H1 (cell line): ENCODE results near the gene RXRA. TPM values are rescaled to one million over a fixed set of nuclear protein-coding genes. Genes with fewer than 3 reads are reported as not detected.

Experiments used
- CTCF ChIA-PET: fragments of 300-600 bp; sonication (Branson Sonifier 250); formaldehyde crosslinking; loops from one replicate; lab custom pipeline; 2021; ENCODE audit not compliant: partially characterized antibody; lab: Charles Lee
- POLR2A ChIA-PET: fragments of 300-600 bp; sonication (Branson Sonifier 250); formaldehyde crosslinking; loops from one replicate; lab custom pipeline; 2021; ENCODE audit warnings: inconsistent platforms; ENCODE audit not compliant: partially characterized antibody; lab: Charles Lee
- DNase-seq, 2 experiments: peaks; one replicate each; pipeline versions ENCODE4 v3.0.0 to v3.0.0-alpha.2; 2010 to 2022; ENCODE audit warnings: low spot score in 2 of 2, low read depth in 1 of 2, mixed read lengths in 1 of 2
- FAIRE-seq: peaks from 2 replicates; lab custom pipeline; 2011; peaks lifted over from hg19 to GRCh38; lab: Jason Lieb, UNC
- H2AFZ ChIP-seq: 2 replicates; pipeline ENCODE4 v1.8.1; 2012; ENCODE audit warnings: low read length, inconsistent platforms
- H2AK5ac ChIP-seq: 2 replicates; pipeline ENCODE4 v1.6.1; 2013; ENCODE audit warnings: low read depth, low read length
- H2BK120ac ChIP-seq: replicated peaks from 2 replicates; pipeline ENCODE3; 2013; ENCODE audit warnings: low read depth, low read length, inconsistent platforms
- H2BK12ac ChIP-seq: 2 replicates; pipeline ENCODE4 v1.6.1; 2013; ENCODE audit warnings: low read depth, low read length
- H2BK15ac ChIP-seq: 2 replicates; pipeline ENCODE4 v1.6.1; 2013; ENCODE audit warnings: low read length
- H2BK20ac ChIP-seq: 2 replicates; pipeline ENCODE4 v1.6.1; 2013; ENCODE audit warnings: low read length
- H2BK5ac ChIP-seq: 2 replicates; pipeline ENCODE4 v1.6.1; 2013; ENCODE audit warnings: low read depth, low read length
- H3K14ac ChIP-seq: 2 replicates; pipeline ENCODE4 v1.6.1; 2013; ENCODE audit warnings: inconsistent platforms; ENCODE audit not compliant: insufficient read length
- H3K18ac ChIP-seq: 2 replicates; pipeline ENCODE4 v1.6.1; 2013; ENCODE audit warnings: low read length; ENCODE audit errors: extremely low read depth
- H3K23ac ChIP-seq: 2 replicates; pipeline ENCODE4 v1.6.1; 2013; ENCODE audit warnings: inconsistent platforms; ENCODE audit not compliant: insufficient read length
- H3K23me2 ChIP-seq: 2 replicates; pipeline ENCODE4 v1.6.1; 2013; ENCODE audit warnings: low read depth, low read length
- H3K27ac ChIP-seq: 2 replicates; pipeline ENCODE4 v1.6.1; 2011; ENCODE audit warnings: low read depth, low read length, inconsistent platforms
- H3K27me3 ChIP-seq, 4 experiments: replicated peaks in 1 of 4; 1 replicate in 1 of 4; 2 replicates in 3 of 4; pipeline versions ENCODE4 v1.6.1 to v1.8.1; 2011 to 2013; ENCODE audit warnings: low read length in 3 of 4, mild to moderate bottlenecking in 3 of 4, inconsistent platforms in 2 of 4, mixed read lengths in 2 of 4, moderate library complexity in 1 of 4; ENCODE audit not compliant: control insufficient read depth in 3 of 4, insufficient read depth in 3 of 4; ENCODE audit errors: extremely low read depth in 1 of 4
- H3K36me3 ChIP-seq, 4 experiments: 2 replicates each; pipeline versions ENCODE4 v1.6.1 to v1.8.1; 2011 to 2013; ENCODE audit warnings: mild to moderate bottlenecking in 4 of 4, low read length in 3 of 4, moderate library complexity in 2 of 4, control low read depth in 1 of 4, inconsistent platforms in 1 of 4; ENCODE audit not compliant: insufficient read depth in 4 of 4, control insufficient read depth in 2 of 4
- H3K4ac ChIP-seq: replicated peaks from 2 replicates; pipeline ENCODE3; 2013; ENCODE audit warnings: low read length, low read depth, mixed read lengths, inconsistent platforms; ENCODE audit not compliant: insufficient read length
- H3K4me1 ChIP-seq, 4 experiments: replicated peaks in 1 of 4; 1 replicate in 1 of 4; 2 replicates in 3 of 4; pipeline versions ENCODE4 v1.6.1 to v1.8.1; 2011 to 2013; ENCODE audit warnings: low read length in 3 of 4, inconsistent platforms in 2 of 4, mixed read lengths in 1 of 4; ENCODE audit not compliant: insufficient read depth in 4 of 4, control insufficient read depth in 3 of 4
- H3K4me2 ChIP-seq, 2 experiments: 2 replicates each; pipeline versions ENCODE4 v1.6.1 to v1.8.1; 2011 to 2013; ENCODE audit warnings: low read depth in 2 of 2, low read length in 2 of 2, control low read depth in 1 of 2, inconsistent platforms in 1 of 2, mild to moderate bottlenecking in 1 of 2; ENCODE audit not compliant: insufficient read depth in 1 of 2
- H3K4me3 ChIP-seq, 4 experiments: fragments of 200-600, 300-600 bp in 1 of 4; sonication (generic), shearing (Covaris generic), sonication (Bioruptor Twin) in 1 of 4; 2 replicates each; pipeline versions ENCODE4 v1.5.1 to v1.8.1; 2011 to 2016; ENCODE audit warnings: low read length in 4 of 4, low read depth in 3 of 4, control low read depth in 2 of 4, inconsistent platforms in 2 of 4, mild to moderate bottlenecking in 2 of 4, mixed read lengths in 1 of 4, moderate library complexity in 1 of 4; ENCODE audit not compliant: insufficient read depth in 2 of 4; ENCODE audit errors: extremely low read depth in 1 of 4
- H3K56ac ChIP-seq: replicated peaks from 2 replicates; pipeline ENCODE3; 2013; ENCODE audit warnings: low read depth, mild to moderate bottlenecking, mixed read lengths, low read length, inconsistent platforms; ENCODE audit not compliant: insufficient read length
- H3K79me1 ChIP-seq: 2 replicates; pipeline ENCODE4 v1.6.1; 2013; ENCODE audit warnings: low read depth, low read length, control low read depth
- H3K79me2 ChIP-seq, 2 experiments: 2 replicates each; pipeline versions ENCODE4 v1.6.1 to v1.8.1; 2012 to 2013; ENCODE audit warnings: low read length in 2 of 2, mild to moderate bottlenecking in 2 of 2, inconsistent platforms in 1 of 2; ENCODE audit not compliant: insufficient read depth in 2 of 2, control insufficient read depth in 1 of 2
- H3K9ac ChIP-seq, 4 experiments: replicated peaks in 1 of 4; 1 replicate in 1 of 4; 2 replicates in 3 of 4; pipeline versions ENCODE4 v1.6.1 to v1.8.1; 2011 to 2013; ENCODE audit warnings: low read depth in 3 of 4, low read length in 3 of 4, control low read depth in 2 of 4, mild to moderate bottlenecking in 2 of 4, moderate library complexity in 2 of 4, inconsistent platforms in 1 of 4; ENCODE audit errors: extremely low read depth in 1 of 4
- H3K9me3 ChIP-seq, 2 experiments: 2 replicates each; pipeline versions ENCODE4 v1.6.1 to v1.8.1; 2012 to 2013; ENCODE audit warnings: mild to moderate bottlenecking in 2 of 2, moderate library complexity in 2 of 2, control low read depth in 1 of 2, inconsistent platforms in 1 of 2, low read depth in 1 of 2, low read length in 1 of 2, mixed read lengths in 1 of 2; ENCODE audit not compliant: insufficient read depth in 2 of 2
- H4K20me1 ChIP-seq, 2 experiments: replicated peaks in 1 of 2; 2 replicates each; pipeline versions ENCODE3 to v1.8.1; 2011 to 2013; ENCODE audit warnings: inconsistent platforms in 2 of 2, low read length in 2 of 2, mild to moderate bottlenecking in 1 of 2; ENCODE audit not compliant: insufficient read depth in 2 of 2, control insufficient read depth in 1 of 2
- H4K5ac ChIP-seq: 2 replicates; pipeline ENCODE4 v1.6.1; 2013; ENCODE audit warnings: low read length, low read depth, mixed read lengths, inconsistent platforms; ENCODE audit not compliant: insufficient read length
- H4K8ac ChIP-seq: 2 replicates; pipeline ENCODE4 v1.8.0; 2013; ENCODE audit warnings: mild to moderate bottlenecking, moderate library complexity, low read length, inconsistent platforms; ENCODE audit not compliant: insufficient read depth; ENCODE audit errors: extremely low read depth
- H4K91ac ChIP-seq: replicated peaks from 2 replicates; pipeline ENCODE3; 2013; ENCODE audit warnings: low read length, mixed read lengths, inconsistent platforms; ENCODE audit not compliant: insufficient read length
- ASH2L ChIP-seq: fragments of 200-600, 300-600 bp; sonication (generic); IDR thresholded peaks from one replicate; pipeline ENCODE4 v1.7.1; 2017; ENCODE audit warnings: low read length
- BCL11A ChIP-seq, 2 experiments: IDR thresholded peaks; one replicate each; pipeline ENCODE4 v1.6.1; 2011; ENCODE audit warnings: low read depth in 2 of 2, low read length in 2 of 2, mild to moderate bottlenecking in 2 of 2
- CBX5 ChIP-seq: fragments of 300-800, 300-1000 bp; sonication (generic); IDR thresholded peaks from 2 replicates; pipeline ENCODE4 v1.7.1; 2016; ENCODE audit warnings: antibody characterized with exemption, low read length, low read depth
- CEBPB ChIP-seq: IDR thresholded peaks from 2 replicates; pipeline ENCODE4 v1.6.1; 2012; ENCODE audit warnings: low read depth, low read length
- CREB1 ChIP-seq: IDR thresholded peaks from 2 replicates; pipeline ENCODE4 v1.6.1; 2012; ENCODE audit warnings: inconsistent platforms
- RBBP5 ChIP-seq: IDR thresholded peaks from 2 replicates; pipeline ENCODE4 v1.7.1; 2012; ENCODE audit warnings: low read depth, mild to moderate bottlenecking, inconsistent platforms, low read length, moderate library complexity, borderline replicate concordance
- TEAD4 ChIP-seq: IDR thresholded peaks from 2 replicates; pipeline ENCODE4 v1.6.1; 2012; ENCODE audit warnings: low read depth, low read length, inconsistent platforms, mixed read lengths
- WGBS, 2 experiments: shearing (Covaris generic) in 1 of 2; methylation state at CpG; one replicate each; pipeline versions ENCODE4 v1.1.6 to v1.1.7; 2013 to 2015; ENCODE audit warnings: low lambda C conversion rate in 2 of 2, mixed read lengths in 2 of 2, inconsistent platforms in 1 of 2, low coverage in 1 of 2, missing lambda C conversion rate in 1 of 2; ENCODE audit not compliant: insufficient replicate concordance in 2 of 2, insufficient coverage in 1 of 2, insufficient read length in 1 of 2; ENCODE audit errors: extremely low coverage in 1 of 2, missing lambda C conversion rate in 1 of 2; 5-methylcytosine and 5-hydroxymethylcytosine counted together
- polyA plus RNA-seq, 7 experiments: library from polyadenylated mRNA; depleted of rRNA in 3 of 7; stranded (reverse) in 5 of 7; unstranded in 2 of 7; fragments of >200 nt in 5 of 7; fragments of 200-250 nt in 2 of 7; gene quantifications; 1 replicate in 5 of 7; 2 replicates in 1 of 7; 4 replicates in 1 of 7; pipeline versions ENCODE4 v1.2.1 to v1.2.3, GENCODE V29; 2011 to 2013; ENCODE audit warnings: missing spikeins in 2 of 7, mixed read lengths in 2 of 7
- total RNA-seq: library from RNA; stranded (reverse); fragmentation: NEBNext Ultra II Directional; extraction: Animal tissue kit (Norgen Biotek cat#: 25700); gene quantifications from 2 replicates; pipeline ENCODE4 v1.2.1, GENCODE V29; 2021

The RXRA gene
- total and polyA plus RNA-seq, 2 of the 8 experiments (the other 6 are each of a cell fraction or from before 2014, with no cell fraction given): 9.8 to 29.4 TPM

DNA sequence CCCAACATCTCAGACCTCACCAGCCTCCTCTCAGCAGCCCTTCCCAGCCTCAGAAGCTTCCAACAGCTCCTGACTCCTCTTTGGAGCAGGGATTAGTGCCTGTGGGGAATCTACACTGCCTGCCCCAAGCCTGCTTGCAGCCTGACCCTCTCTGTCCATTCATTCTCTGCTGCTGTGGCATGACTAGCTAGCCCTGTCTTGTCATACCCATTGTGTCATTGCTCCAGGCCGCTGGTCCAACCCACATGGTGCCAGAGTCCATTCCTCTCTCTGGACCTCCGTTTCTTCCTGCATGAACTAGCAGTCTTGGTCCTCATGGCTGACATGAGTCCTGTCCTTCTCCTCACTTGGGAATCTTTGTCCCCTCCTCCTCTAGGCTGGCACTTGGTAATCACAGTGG, 12.8 kb upstream of the RXRA start:
- no peak for TF ChIP-seq CREB1
- no peak for TF ChIP-seq RBBP5
- no peak for TF ChIP-seq CBX5
- TF ChIP-seq ASH2L: no peak
- TF ChIP-seq BCL11A (IDR thresholded peaks at IDR 0.05; ENCODE audit: low read depth in 2 of 2, low read length in 2 of 2): no peak
- TF ChIP-seq CEBPB: no peak
- no peak for TF ChIP-seq TEAD4
- Histone ChIP-seq H3K79me1 (no peaks in the 10 kb centered on the region), H2BK12ac (no peak overlapping the region), H3K36me3 (no peaks in the 10 kb centered on the region), H3K4me2 (no peak overlapping the region), H4K91ac (no peak overlapping the region), H4K8ac (no peak overlapping the region), H2BK20ac (no peak overlapping the region), H3K4me1 (no peaks in the 10 kb centered on the region; a peak in 1 of 7 replicates), H3K27me3 (no peaks in the 10 kb centered on the region), H3K18ac (no peak overlapping the region), H3K56ac (no peak overlapping the region), H3K14ac (no peak overlapping the region), H3K4me3 (no peak overlapping the region), H2BK15ac (0 out of 2 replicates have a peak overlapping the region, but pooled peaks have one; percentile 18), H2BK5ac (no peak overlapping the region), H2AK5ac (no peak overlapping the region), H2AFZ (no peak overlapping the region), H3K23ac (no peak overlapping the region), H3K27ac (no peak overlapping the region), H4K20me1 (no peaks in the 10 kb centered on the region), H3K4ac (no peak overlapping the region), H3K9me3 (peaks cover 2 to 3% of the 10 kb centered on the region in 2 experiments; a peak in 1 of 4 replicates), H3K9ac (no peak overlapping the region), H2BK120ac (no peak overlapping the region), H4K5ac (no peak overlapping the region), H3K23me2 (no peaks in the 10 kb centered on the region), H3K79me2 (no peaks in the 10 kb centered on the region)
- CTCF ChIA-PET: interaction anchor here (1.3 to 1.5 kb wide), 2 partner anchors 9 to 10 kb away, joined by 4 read pairs; no protein-coding TSS in a partner anchor
- POLR2A ChIA-PET: interaction anchor here (1.0 kb wide), 1 partner anchor 12 kb away, joined by 7 read pairs; no protein-coding TSS in a partner anchor
- FAIRE-seq (no peak), DNase-seq (no peak)
- 86% methylated on average over 2 of the region's 2 CpGs; no CpG with 5 or more reads in 1 of the 2 experiments for WGBS, 2 experiments
